Measurements from ENCODE around the gene FBXL16. TPM values are rescaled to one million over a fixed set of nuclear protein-coding genes. Genes with fewer than 3 reads are reported as not detected.

FBXL16 gene
- total and polyA plus RNA-seq, 2 of the 13 experiments (the other 11 are each of a cell fraction or from before 2014, with no cell fraction given): 0.22 to 2.0 TPM

GRCh38 chr16:740764-741505, 35.3 kb upstream of the FBXL16 start, which contains the start of gene CIAO3:
TSS of gene CIAO3 (minus strand) at chr16:740997. CDS start at chr16:740985, 12 bp downstream.
- FAIRE-seq: peak; percentile 21
- H3K79me2 ChIP-seq (ENCODE audit: insufficient read depth, low read length): no peaks in the 10 kb centered on the region
- peak; percentile 79 for DNase-seq (ENCODE audit: low spot score)
- ATAC-seq: peak; percentile 85
- intact Hi-C loops (cut with micrococcal nuclease; ENCODE audit: unreplicated experiment) (no loop called here), in situ Hi-C loops (cut with HindIII; ENCODE audit: extremely low pct_ligation_motif_present, low pct_unique_long_range_greater_than_20kb) (loop anchor here (5.0 kb wide), 1 partner anchor 46 kb away; the partner anchor contains the start of genes CHTF18 and RPUSD1)
- no peaks in the 10 kb centered on the region for H4K20me1 ChIP-seq (ENCODE audit: insufficient read depth, low read length)
- H3K9me3 ChIP-seq (ENCODE audit: low read length): no peaks in the 10 kb centered on the region
- CTCF ChIA-PET (ENCODE audit: low intra/inter-chr PET ratio, low total read pairs): interaction anchor here (1.3 kb wide), 1 partner anchor 28 kb away, joined by 3 read pairs; no protein-coding TSS in a partner anchor
- POLR2A ChIA-PET: interaction anchor here (0.8 to 3.3 kb wide), 10 partner anchors 9 to 47 kb away, joined by 3 to 22 read pairs (median 4); partner anchors contain the start of genes ANTKMT, CCDC78, CHTF18 and HAGHL
- peaks cover 0 to 9% of the 10 kb centered on the region in 2 experiments; a peak in 2 of 5 replicates for H3K36me3 ChIP-seq (replicated peaks in 1 of 2; ENCODE audit: control insufficient read depth in 1 of 2, insufficient read depth in 2 of 2, low read length in 2 of 2)
- H2AFZ ChIP-seq (ENCODE audit: low read length): no peak within 1 kb of the TSS
- H3K4me3 ChIP-seq (replicated peaks in 1 of 3; ENCODE audit: insufficient read depth in 1 of 3, low read depth in 2 of 3, low read length in 3 of 3): peak within 1 kb of the TSS; percentile 94 to 97 (median 95)
- peak within 1 kb of the TSS; percentile 88 for H3K4me2 ChIP-seq (ENCODE audit: low read depth, low read length)
- no TSS peak for BruUV-seq (replicated peaks)
- peak within 1 kb of the TSS; percentile 59 for H3K27ac ChIP-seq (ENCODE audit: extremely low read length, insufficient read depth, low read length)
- WGBS (ENCODE audit: low lambda C conversion rate): 3% methylated on average over 15 of the region's 79 CpGs
- peak within 1 kb of the TSS; percentile 86 for H3K9ac ChIP-seq (ENCODE audit: insufficient read depth, low read depth, low read length)
- H3K4me1 ChIP-seq (ENCODE audit: insufficient read depth, low read length): peaks cover 18% of the 10 kb centered on the region
- H3K27me3 ChIP-seq (ENCODE audit: control insufficient read depth in 1 of 2, insufficient read depth in 2 of 2, low read length in 2 of 2): no peaks in the 10 kb centered on the region
- TF ChIP-seq ZSCAN5A (CRISPR knock-in tag; IDR thresholded peaks at IDR 0.05; ENCODE audit: borderline replicate concordance): no peak
- no peak for TF ChIP-seq STAG1 (CRISPR knock-in tag; IDR thresholded peaks at IDR 0.05)
- peak; percentile 87; the same call in 1 of the 2 replicates for TF ChIP-seq ZNF556 (CRISPR knock-in tag; IDR thresholded peaks at IDR 0.05; ENCODE audit: borderline replicate concordance)
- TF ChIP-seq BRD4 (CRISPR knock-in tag; IDR thresholded peaks at IDR 0.05): 0 out of 2 replicates have a peak, but pooled peaks have one; percentile 38
- peak; percentile 46 for TF ChIP-seq RXRA (CRISPR knock-in tag; IDR thresholded peaks at IDR 0.05)
- peak; percentile 33; the same call in 1 of the 2 replicates for TF ChIP-seq ZNF710 (CRISPR knock-in tag; IDR thresholded peaks at IDR 0.05; ENCODE audit: borderline replicate concordance)
- no peak for TF ChIP-seq ZNF576 (CRISPR knock-in tag; IDR thresholded peaks at IDR 0.05)
- no peak for TF ChIP-seq PRPF4 (IDR thresholded peaks at IDR 0.05; ENCODE audit: low read depth, low read length, poor library complexity, severe bottlenecking)
- TF ChIP-seq GRHL1 (CRISPR knock-in tag; conservative IDR thresholded peaks at IDR 0.05): no peak
- TF ChIP-seq DZIP1 (CRISPR knock-in tag; IDR thresholded peaks at IDR 0.05): no peak
- no peak for TF ChIP-seq TAF15 (IDR thresholded peaks at IDR 0.05; ENCODE audit: low read depth, low read length, poor library complexity, severe bottlenecking)
- no peak for TF ChIP-seq ZNF775 (CRISPR knock-in tag; IDR thresholded peaks at IDR 0.05; ENCODE audit: borderline replicate concordance)
